HUES6 (cell line): ENCODE data around the gene POU2F2.

ENCODE experiments used
- H3K27ac ChIP-seq: 2 replicates; pipeline ENCODE4 v1.7.0; 2013; ENCODE audit warnings: low read depth, mild to moderate bottlenecking, low read length, inconsistent platforms
- H3K27me3 ChIP-seq: 2 replicates; pipeline ENCODE4 v1.6.1; 2013; ENCODE audit warnings: low read length; ENCODE audit not compliant: control insufficient read depth, insufficient read depth
- H3K36me3 ChIP-seq: 2 replicates; pipeline ENCODE4 v1.6.1; 2013; ENCODE audit warnings: low read length; ENCODE audit not compliant: control insufficient read depth, insufficient read depth
- H3K4me1 ChIP-seq: 2 replicates; pipeline ENCODE4 v1.6.1; 2013; ENCODE audit warnings: low read length; ENCODE audit not compliant: control insufficient read depth, insufficient read depth
- H3K4me3 ChIP-seq: 2 replicates; pipeline ENCODE4 v1.5.1; 2013; ENCODE audit warnings: low read depth, low read length
- H3K9ac ChIP-seq: one replicate; pipeline ENCODE4 v1.6.1; 2013; ENCODE audit warnings: mild to moderate bottlenecking, low read length
- H3K9me3 ChIP-seq: 2 replicates; pipeline ENCODE4 v1.6.1; 2013; ENCODE audit warnings: low read depth, low read length; ENCODE audit not compliant: control insufficient read depth, insufficient read depth

POU2F2 gene

DNA sequence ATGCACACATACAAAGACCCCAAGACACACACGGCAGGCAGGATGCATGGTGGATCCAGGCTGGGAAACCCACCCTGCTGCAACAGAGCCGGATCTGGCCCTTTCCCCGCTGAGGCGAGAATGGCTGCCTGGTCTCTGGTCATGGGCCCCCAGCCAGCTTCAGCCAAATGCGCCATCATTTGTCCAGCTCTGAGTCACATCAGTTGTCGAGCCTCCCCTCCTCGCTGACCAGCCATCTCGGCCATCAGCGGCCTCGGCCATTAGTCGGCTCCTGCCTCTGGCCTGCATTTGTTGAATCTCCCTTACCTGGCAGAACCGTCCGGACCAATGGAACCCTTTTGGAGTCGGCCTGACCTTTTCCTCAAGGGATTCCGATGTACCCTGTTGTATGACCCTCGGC lies 38.5 kb upstream of the POU2F2 start:
- no peak overlapping the region for H3K9ac ChIP-seq
- H3K36me3 ChIP-seq: no peaks in the 10 kb centered on the region
- no peaks in the 10 kb centered on the region for H3K9me3 ChIP-seq
- no peak overlapping the region for H3K27ac ChIP-seq
- H3K4me3 ChIP-seq: no peak overlapping the region
- peaks cover 60% of the 10 kb centered on the region for H3K27me3 ChIP-seq
- H3K4me1 ChIP-seq: peaks cover 1% of the 10 kb centered on the region; the same call in 1 of the 2 replicates

DNA sequence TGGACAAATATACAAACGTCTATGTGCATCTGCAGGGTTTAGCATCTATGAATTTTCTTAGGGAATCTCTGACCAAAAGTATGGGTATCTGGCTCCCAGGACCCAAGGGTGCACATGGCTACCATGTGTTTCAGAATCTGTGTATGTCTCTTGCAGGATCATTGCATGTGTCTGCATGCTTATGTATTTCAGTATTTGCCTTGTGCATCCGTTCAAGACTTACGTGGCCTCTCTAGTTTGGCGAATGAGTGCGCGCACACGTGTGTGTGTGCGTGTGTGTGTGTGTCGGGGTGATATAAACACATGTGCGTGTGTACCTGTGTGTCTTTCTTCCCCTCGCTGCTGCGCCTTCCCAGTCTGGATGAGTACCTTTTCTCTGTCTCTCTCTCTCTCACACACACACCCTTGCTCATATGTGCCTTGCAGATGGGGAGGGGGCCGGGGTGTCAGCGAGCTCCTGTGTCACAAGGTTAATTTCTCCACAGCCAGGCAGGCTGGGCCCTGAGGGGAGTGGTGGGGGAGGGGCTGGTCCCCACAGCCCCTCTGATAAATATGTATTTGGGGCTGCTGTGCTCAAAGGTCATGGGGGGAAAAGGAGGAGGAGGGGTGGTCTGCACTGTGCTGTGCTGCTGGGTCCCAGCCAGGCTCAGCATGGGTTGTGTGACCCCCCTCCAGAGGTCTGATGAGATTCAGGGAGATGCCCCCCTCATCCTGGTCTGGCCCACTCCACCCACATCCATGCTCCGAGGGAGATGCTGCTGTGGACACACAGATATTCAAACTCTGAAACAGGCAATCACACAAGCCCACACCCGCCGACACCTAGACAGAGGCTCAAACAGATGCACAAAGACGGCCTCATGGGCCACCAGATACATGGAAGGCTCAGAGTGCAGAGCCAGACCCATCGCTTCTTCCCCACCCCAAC lies 37.5 kb upstream of the POU2F2 start:
- Histone ChIP-seq H3K4me1 (no peaks in the 10 kb centered on the region), H3K36me3 (no peaks in the 10 kb centered on the region), H3K4me3 (no peak overlapping the region), H3K9ac (no peak overlapping the region), H3K27me3 (peaks cover 58% of the 10 kb centered on the region), H3K27ac (no peak overlapping the region), H3K9me3 (no peaks in the 10 kb centered on the region)

DNA sequence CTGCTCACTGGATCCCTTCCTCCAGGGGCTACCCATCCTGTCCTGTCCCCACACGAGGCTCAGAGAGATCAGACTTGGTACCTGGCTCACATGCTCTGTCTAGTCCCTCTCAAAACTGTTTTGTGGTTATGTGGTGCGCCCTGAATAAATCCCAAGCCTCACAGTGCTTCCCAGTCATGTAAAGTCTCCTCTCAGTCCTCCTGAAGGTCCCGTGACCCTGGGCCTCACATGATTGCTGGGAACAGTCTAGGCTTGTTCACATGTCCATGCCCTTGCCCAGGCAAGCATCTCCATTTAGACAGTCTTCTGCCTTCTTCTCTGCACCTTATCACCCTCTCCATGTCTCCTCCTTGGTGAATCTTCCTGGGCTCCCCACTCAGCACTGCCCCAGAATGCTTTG lies 36.0 kb upstream of the POU2F2 start:
- H3K9ac ChIP-seq: no peak overlapping the region
- no peaks in the 10 kb centered on the region for H3K36me3 ChIP-seq
- H3K9me3 ChIP-seq: no peaks in the 10 kb centered on the region
- no peak overlapping the region for H3K4me3 ChIP-seq
- no peak overlapping the region for H3K27ac ChIP-seq
- H3K4me1 ChIP-seq: no peaks in the 10 kb centered on the region
- H3K27me3 ChIP-seq: peaks cover 42% of the 10 kb centered on the region

- H3K9ac ChIP-seq: no peak overlapping the region
- no peak overlapping the region for H3K4me3 ChIP-seq
- H3K27ac ChIP-seq: no peak overlapping the region
- H3K36me3 ChIP-seq: no peaks in the 10 kb centered on the region
- H3K9me3 ChIP-seq: no peaks in the 10 kb centered on the region
- no peaks in the 10 kb centered on the region for H3K4me1 ChIP-seq
- peaks cover 44% of the 10 kb centered on the region; the same call in 1 of the 2 replicates for H3K27me3 ChIP-seq
Observed at GRCh38 chr19:42166316-42166715, 34.1 kb upstream of the POU2F2 start.

GRCh38 chr19:42165146-42165545 lies 32.9 kb upstream of the POU2F2 start:
- Histone ChIP-seq H3K4me1 (no peaks in the 10 kb centered on the region), H3K27ac (no peak overlapping the region), H3K9ac (no peak overlapping the region)

GRCh38 chr19:42161616-42162263 lies 29.5 kb upstream of the POU2F2 start:
- no peak overlapping the region for H3K9ac ChIP-seq
- no peak overlapping the region for H3K4me3 ChIP-seq
- peaks cover 59% of the 10 kb centered on the region for H3K27me3 ChIP-seq
- no peaks in the 10 kb centered on the region for H3K4me1 ChIP-seq
- H3K9me3 ChIP-seq: no peaks in the 10 kb centered on the region
- no peaks in the 10 kb centered on the region for H3K36me3 ChIP-seq
- no peak overlapping the region for H3K27ac ChIP-seq

More at GRCh38 chr19:42165146-42165545, 32.9 kb upstream of the POU2F2 start:
- peaks cover 54% of the 10 kb centered on the region; the same call in 1 of the 2 replicates for H3K27me3 ChIP-seq
- H3K9me3 ChIP-seq: no peaks in the 10 kb centered on the region
- no peak overlapping the region for H3K4me3 ChIP-seq
- H3K36me3 ChIP-seq: no peaks in the 10 kb centered on the region

DNA sequence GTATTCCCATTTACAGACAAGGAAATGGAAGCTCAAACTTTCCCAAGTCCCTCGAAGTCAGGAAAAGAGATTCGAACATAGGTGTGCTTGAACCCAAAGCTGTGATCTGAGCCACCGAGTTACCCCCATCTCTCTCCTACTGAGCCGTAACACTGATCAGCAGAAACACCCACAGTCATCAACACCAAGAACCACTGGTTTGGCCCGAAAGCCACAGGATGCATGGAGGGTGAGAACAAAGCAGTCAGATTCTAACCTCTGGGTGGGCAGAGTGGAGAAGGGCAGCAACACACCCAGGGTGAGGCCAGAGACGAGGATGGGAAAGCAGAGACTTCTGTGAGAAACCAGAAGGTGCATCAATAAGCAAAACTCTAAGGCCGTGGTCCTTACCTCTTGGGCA lies 27.7 kb upstream of the POU2F2 start:
- Histone ChIP-seq H3K36me3 (no peaks in the 10 kb centered on the region), H3K4me3 (no peak overlapping the region), H3K27me3 (peaks cover 65% of the 10 kb centered on the region), H3K9me3 (no peaks in the 10 kb centered on the region), H3K27ac (no peak overlapping the region), H3K9ac (no peak overlapping the region), H3K4me1 (peaks cover 13% of the 10 kb centered on the region)

GRCh38 chr19:42158926-42159325 lies 26.7 kb upstream of the POU2F2 start:
- Histone ChIP-seq H3K4me3 (no peak overlapping the region), H3K36me3 (no peaks in the 10 kb centered on the region), H3K9me3 (no peaks in the 10 kb centered on the region), H3K27me3 (peaks cover 74% of the 10 kb centered on the region), H3K27ac (no peak overlapping the region), H3K9ac (no peak overlapping the region), H3K4me1 (peaks cover 17% of the 10 kb centered on the region)

DNA sequence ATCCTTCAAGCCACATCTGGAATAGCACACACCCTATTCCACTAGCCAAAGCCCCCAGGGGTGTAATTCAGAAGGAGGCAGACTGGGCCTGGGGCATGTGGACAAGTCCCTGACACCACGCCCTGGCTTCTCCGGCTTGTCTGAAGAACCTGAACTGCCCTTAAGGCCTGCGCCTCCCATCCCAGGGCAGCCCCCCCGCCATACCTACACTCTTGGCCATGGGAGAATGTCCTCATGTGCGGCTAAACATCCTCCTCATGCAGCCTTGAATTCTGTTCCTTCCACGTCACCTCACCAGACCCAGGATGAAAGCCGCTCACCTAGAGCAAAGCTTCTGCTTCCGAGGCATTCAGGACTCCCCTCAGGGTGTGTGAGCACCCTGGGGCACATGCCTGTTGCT lies 24.3 kb upstream of the POU2F2 start:
- Histone ChIP-seq H3K4me1 (peaks cover 22% of the 10 kb centered on the region), H3K27me3 (peaks cover 59% of the 10 kb centered on the region), H3K27ac (no peak overlapping the region), H3K4me3 (no peak overlapping the region), H3K36me3 (no peaks in the 10 kb centered on the region), H3K9ac (no peak overlapping the region), H3K9me3 (no peaks in the 10 kb centered on the region)

DNA sequence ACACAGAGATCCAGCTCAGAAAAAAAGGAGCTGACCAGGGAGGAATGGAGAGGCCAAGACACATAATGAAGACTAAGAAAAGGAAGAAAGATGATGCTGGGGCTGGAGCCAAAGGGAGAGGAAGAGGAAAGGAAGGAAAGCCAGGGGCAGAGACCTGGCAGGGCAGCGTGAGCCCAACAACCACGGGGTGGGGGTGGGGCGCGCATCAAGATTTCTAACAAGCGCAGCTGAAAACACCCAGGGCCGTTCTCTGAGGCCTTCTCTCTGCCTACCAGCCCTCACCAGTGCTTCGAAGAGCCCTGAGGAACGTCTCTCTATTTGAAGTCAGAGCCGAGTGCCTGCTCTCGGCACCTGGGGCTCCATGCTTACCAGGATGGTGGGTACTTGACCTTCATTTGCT lies 23.6 kb upstream of the POU2F2 start:
- H3K27me3 ChIP-seq: peaks cover 52% of the 10 kb centered on the region
- H3K4me3 ChIP-seq: no peak overlapping the region
- H3K4me1 ChIP-seq: peaks cover 30% of the 10 kb centered on the region
- H3K9ac ChIP-seq: no peak overlapping the region
- no peaks in the 10 kb centered on the region for H3K9me3 ChIP-seq
- no peak overlapping the region for H3K27ac ChIP-seq
- no peaks in the 10 kb centered on the region for H3K36me3 ChIP-seq
